Natural killer cell treated with Interleukin-12 subunit alpha and Interleukin-12 subunit beta and Interleukin-15 and Interleukin-18, amount 100 ng/mL, for 72 hours (primary cell): ENCODE measurements around the gene ACP2. TPM values are rescaled to one million over a fixed set of nuclear protein-coding genes. Genes with fewer than 3 reads are reported as not detected.
A peak's percentile ranks its signal among the peaks of the same experiment; 100 is the strongest.

Experiments used
- ATAC-seq, 2 donors: fragments of 150-1000 bp; cut with Tn5 transposase in 1 of 2; sonication (Bioruptor Pico), chemical (Tn5 transposase) in 1 of 2; 2 replicates each; pipeline ENCODE4 v1.10.0; 2021
- DNase-seq: peaks from one replicate; pipeline ENCODE4 v3.0.0; 2022; ENCODE audit warnings: low spot score
- H3K27ac Mint-ChIP-seq, 2 donors: 1 replicate in 1 of 2; 2 replicates in 1 of 2; pipeline ENCODE4 v1.8.0; 2022; ENCODE audit warnings: mixed read lengths in 2 of 2, mild to moderate bottlenecking in 1 of 2, moderate library complexity in 1 of 2
- H3K27me3 Mint-ChIP-seq, 2 donors: 1 replicate in 1 of 2; 2 replicates in 1 of 2; pipeline ENCODE4 v1.8.0; 2022; ENCODE audit warnings: mixed read lengths in 2 of 2
- H3K36me3 Mint-ChIP-seq: one replicate; pipeline ENCODE4 v1.8.0; 2022; ENCODE audit warnings: mixed read lengths
- H3K4me1 Mint-ChIP-seq, 2 donors: 1 replicate in 1 of 2; 2 replicates in 1 of 2; pipeline ENCODE4 v1.8.0; 2022; ENCODE audit warnings: low read depth in 2 of 2, mixed read lengths in 2 of 2, mild to moderate bottlenecking in 1 of 2
- H3K4me3 Mint-ChIP-seq: one replicate; pipeline ENCODE4 v1.8.0; 2022; ENCODE audit warnings: mixed read lengths
- H3K9me3 Mint-ChIP-seq: 2 replicates; pipeline ENCODE4 v1.8.0; 2022; ENCODE audit warnings: mixed read lengths
- total RNA-seq, 2 donors: library from RNA; stranded (reverse); gene quantifications; one replicate each; pipeline ENCODE4 v1.2.3, GENCODE V29; 2022

ACP2 gene
- total RNA-seq, 2 donors from 2014 or later, result 27.3 to 33.3 TPM

DNA sequence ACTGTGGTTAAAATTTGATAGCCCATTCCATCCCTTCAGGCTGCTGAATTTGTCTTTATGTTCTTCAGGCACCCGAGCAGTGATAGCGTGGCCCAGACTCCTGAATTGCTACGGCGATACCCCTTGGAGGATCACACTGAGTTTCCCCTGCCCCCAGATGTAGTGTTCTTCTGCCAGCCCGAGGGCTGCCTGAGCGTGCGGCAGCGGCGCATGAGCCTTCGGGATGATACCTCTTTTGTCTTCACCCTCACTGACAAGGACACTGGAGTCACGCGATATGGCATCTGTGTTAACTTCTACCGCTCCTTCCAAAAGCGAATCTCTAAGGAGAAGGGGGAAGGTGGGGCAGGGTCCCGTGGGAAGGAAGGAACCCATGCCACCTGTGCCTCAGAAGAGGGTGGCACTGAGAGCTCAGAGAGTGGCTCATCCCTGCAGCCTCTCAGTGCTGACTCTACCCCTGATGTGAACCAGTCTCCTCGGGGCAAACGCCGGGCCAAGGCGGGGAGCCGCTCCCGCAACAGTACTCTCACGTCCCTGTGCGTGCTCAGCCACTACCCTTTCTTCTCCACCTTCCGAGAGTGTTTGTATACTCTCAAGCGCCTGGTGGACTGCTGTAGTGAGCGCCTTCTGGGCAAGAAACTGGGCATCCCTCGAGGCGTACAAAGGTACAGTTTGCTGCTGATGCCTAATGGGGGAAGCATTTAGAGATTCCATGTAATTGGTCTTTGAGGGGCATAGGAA lies 26.1 kb upstream of the ACP2 start:
- peaks cover 14% of the 10 kb centered on the region for H3K36me3 Mint-ChIP-seq
- peaks cover 35 to 44% of the 10 kb centered on the region in 2 donors for H3K4me1 Mint-ChIP-seq
- peak overlapping the region in 1 of 2 donors; percentile 39 for H3K27ac Mint-ChIP-seq
- H3K27me3 Mint-ChIP-seq, result no peaks in the 10 kb centered on the region
- DNase-seq (no peak), ATAC-seq (no peak)
- no peak overlapping the region for H3K4me3 Mint-ChIP-seq
- no peaks in the 10 kb centered on the region for H3K9me3 Mint-ChIP-seq

DNA sequence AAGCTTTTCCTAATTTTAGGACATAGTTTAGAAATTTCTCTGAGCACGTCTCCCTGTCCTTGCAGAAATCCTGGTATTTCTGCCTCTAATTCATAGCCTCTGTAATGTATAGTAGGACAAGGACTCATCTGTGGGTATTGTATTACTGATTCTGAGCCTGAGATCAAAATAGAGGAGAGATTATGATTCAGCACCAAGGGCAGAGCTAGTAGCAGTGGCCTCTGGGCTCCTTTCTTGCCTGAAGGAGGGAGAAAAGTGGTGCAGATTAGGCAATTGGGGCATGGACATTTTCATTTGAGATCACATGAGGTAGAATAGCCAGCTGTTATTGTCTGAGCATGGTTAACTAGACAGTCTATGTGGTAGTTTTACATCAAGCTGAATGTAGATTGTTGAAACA lies 24.1 kb upstream of the ACP2 start:
- no peaks in the 10 kb centered on the region for H3K27me3 Mint-ChIP-seq
- peaks cover 9% of the 10 kb centered on the region for H3K36me3 Mint-ChIP-seq
- ATAC-seq (no peak), DNase-seq (no peak)
- H3K9me3 Mint-ChIP-seq, result no peaks in the 10 kb centered on the region
- H3K4me1 Mint-ChIP-seq, result peaks cover 48 to 57% of the 10 kb centered on the region in 2 donors
- peak overlapping the region; percentile 45 to 79 for H3K27ac Mint-ChIP-seq
- H3K4me3 Mint-ChIP-seq, result no peak overlapping the region

DNA sequence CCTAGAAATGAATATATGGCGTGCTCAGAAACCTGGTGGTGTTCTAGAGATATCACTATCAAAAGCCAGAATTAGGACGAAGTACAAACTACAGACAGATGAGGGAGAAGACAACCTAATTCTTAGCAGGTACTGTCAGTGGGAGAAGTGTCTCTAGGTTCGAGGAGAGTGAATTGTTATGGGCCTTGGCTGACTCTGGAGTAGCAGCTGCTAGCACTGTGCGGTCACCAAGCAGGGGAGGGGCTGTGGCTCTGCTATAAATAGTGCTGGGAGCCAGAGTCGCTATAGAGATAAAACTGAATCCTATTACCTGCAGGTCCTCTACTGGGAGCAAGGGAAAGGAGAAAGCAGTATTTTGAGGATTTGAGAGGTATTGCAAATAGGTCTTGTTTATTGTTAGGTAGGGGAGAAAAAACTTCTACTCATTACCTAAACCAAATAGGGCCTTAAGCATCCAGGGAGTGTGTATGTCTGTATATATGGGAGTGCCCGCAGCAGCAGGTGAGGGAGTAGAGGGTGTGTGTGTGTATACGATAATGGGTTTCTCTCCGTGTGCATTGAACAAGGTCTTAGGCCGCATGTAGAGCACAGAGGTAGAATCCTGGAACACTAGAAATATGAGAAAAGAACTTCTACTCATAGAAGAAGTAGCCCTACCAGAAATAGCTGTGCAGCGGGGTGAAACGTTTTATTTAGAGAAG lies 23.5 kb upstream of the ACP2 start:
- no peaks in the 10 kb centered on the region for H3K27me3 Mint-ChIP-seq
- no peaks in the 10 kb centered on the region for H3K9me3 Mint-ChIP-seq
- peak overlapping the region; percentile 93 for H3K4me3 Mint-ChIP-seq
- no peak for DNase-seq
- no peak for ATAC-seq
- peak overlapping the region; percentile 74 to 79 for H3K27ac Mint-ChIP-seq
- peaks cover 48 to 57% of the 10 kb centered on the region in 2 donors for H3K4me1 Mint-ChIP-seq
- peaks cover 9% of the 10 kb centered on the region for H3K36me3 Mint-ChIP-seq

DNA sequence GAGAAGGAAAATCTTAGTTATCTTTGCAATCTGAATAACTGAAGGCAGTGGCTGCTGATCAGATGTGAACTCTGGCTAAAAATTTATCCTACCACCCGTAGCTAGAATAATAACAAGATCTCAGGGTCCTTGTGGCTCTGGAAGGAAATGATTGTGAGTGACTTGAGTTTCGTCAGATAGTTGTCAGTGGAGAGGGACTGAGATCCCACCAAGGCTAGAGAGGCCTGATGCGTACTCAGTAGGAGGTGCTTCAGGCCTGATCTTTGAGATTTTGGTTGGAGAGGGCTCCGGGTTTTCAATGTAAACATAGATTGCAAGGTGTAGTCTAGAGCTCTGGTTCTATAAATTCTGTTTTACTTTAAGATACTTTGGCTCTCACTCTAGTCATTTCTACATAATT lies 22.7 kb upstream of the ACP2 start:
- DNase-seq (no peak), ATAC-seq (no peak)
- H3K4me3 Mint-ChIP-seq, result peak overlapping the region; percentile 93
- H3K27ac Mint-ChIP-seq, result peak overlapping the region; percentile 74 to 79
- H3K27me3 Mint-ChIP-seq, result no peaks in the 10 kb centered on the region
- no peaks in the 10 kb centered on the region for H3K9me3 Mint-ChIP-seq
- peaks cover 43 to 56% of the 10 kb centered on the region in 2 donors for H3K4me1 Mint-ChIP-seq
- H3K36me3 Mint-ChIP-seq, result peaks cover 9% of the 10 kb centered on the region

DNA sequence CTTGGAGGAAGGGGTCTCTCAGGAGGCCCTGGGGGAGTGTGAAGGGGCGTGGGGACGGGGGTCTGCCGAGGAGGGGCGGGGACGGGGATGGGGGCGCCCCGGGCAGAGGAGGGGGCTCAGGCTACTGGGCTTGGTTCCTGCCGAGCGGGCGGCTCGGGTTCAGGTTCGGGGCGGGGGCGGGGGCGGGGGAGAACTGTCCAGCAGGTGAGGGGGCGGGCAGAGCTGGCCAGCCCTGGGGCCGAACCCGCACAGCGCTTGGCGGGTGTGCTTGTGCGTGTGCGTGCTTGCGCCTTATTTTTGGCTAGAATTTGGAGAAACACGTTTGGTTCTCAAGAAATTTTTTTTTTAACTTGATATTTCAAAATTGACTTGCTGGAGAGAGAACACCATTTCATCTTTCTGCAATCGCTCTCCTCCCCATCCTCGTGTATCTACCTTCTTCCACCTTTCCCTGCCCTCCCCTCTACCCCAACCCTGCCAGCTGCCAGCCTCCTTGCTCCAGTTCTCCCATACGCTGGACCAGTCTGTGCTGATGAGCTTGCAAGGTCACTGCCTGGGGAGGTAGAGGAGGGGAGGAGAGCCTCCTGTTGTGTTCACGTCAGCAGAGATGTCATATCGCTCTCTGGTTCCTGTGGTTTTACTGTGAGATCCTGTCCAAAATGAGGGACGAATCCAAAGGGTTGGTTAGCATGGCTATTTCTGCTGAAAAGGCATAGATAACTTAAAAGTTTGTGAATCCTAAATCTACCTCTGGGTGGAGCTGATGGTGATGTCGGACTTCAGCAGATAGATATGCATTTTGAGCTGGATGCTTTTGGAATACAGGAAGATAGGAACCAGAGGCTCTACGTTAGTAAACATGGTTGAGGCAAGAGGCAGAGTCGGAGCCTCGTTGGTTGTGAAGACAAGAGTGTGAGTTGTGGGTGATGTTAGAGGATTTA lies 22.0 kb upstream of the ACP2 start:
- Mint-ChIP-seq H3K36me3 (peaks cover 4% of the 10 kb centered on the region), H3K4me3 (peak overlapping the region; percentile 93), H3K27ac (peak overlapping the region; percentile 74 to 79), H3K9me3 (no peaks in the 10 kb centered on the region), H3K4me1 (peaks cover 41 to 53% of the 10 kb centered on the region in 2 donors), H3K27me3 (no peaks in the 10 kb centered on the region)
- ATAC-seq, result peak in 1 of 2 donors; percentile 31
- peak; percentile 73 for DNase-seq

DNA sequence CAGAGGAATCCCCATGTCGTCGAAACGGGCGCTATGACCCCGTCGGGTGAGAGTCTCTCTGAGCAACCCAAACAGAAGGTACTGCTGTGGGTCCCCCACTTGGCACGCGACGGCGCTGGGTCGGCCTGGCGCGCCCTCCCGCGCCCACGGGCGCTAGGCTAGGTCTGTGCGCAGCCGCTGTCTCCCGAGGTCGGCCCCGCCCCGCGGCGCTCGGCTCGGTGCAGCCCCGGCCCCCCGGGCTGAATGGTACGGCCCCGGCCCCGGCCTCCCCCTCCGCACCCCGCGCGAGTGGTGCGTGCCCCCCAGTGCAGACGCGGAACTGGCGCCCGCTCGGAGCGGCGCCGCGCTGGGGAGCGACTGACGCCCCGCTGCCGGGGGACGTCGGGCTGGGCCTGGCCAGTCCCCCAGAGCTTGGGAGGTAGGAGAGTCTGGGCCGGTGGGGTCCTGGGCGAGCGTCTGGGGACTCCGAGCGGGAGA lies 21.3 kb upstream of the ACP2 start, which contains the start of gene MADD:
TSS of gene MADD (plus strand) at position 305 of the 477 bp plus-strand sequence.
- Mint-ChIP-seq H3K9me3 (no peaks in the 10 kb centered on the region), H3K27me3 (no peaks in the 10 kb centered on the region), H3K27ac (peak within 1 kb of the TSS; percentile 88 to 97), H3K36me3 (peaks cover 4% of the 10 kb centered on the region), H3K4me3 (peak within 1 kb of the TSS; percentile 93), H3K4me1 (peaks cover 45 to 58% of the 10 kb centered on the region in 2 donors)
- DNase-seq, result peak; percentile 94
- ATAC-seq, result peak; percentile 93 to 94

DNA sequence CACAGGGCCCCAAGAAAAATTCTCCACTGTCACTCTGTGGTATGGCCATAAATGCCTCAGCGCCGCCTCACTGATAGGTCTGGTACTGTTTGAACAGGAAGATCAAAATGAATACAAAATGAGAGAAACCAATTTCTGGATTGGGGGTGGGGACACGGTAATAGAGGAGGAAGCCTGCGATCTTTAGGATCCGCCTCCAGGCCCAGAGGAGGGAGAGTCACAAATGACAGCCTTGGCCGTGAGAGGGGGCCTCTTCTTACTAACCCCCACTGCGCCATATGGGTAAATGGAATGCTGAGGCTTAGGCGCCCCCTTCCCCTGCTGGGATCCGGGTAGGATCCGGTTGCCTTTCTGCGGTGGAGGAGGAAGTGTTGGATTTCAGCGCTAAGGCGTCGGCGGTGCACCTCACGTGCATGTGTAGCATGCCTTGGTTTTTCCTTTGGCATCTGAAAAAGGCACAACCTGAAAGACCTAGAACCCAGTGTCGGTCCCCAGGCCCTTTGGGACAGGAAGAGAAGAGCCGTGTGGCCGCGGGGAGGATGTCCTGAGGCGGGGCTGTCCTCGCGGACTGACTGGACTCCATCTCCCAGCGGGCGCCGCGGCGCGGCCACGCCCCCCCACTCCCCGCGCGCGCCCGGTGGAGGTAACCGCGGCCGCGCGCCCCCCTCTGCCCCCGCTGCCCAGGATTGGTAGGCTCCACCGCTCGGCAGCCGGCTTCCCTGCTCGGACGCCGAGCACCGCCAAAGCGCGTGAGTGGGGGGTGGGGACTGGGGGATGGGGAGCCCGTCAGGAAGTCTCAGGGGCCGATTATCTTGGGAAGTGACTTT lies 20.6 kb upstream of the ACP2 start:
- DNase-seq (peak; percentile 91), ATAC-seq (peak; percentile 83 to 87)
- H3K9me3 Mint-ChIP-seq, result no peaks in the 10 kb centered on the region
- H3K36me3 Mint-ChIP-seq, result peaks cover under 1% of the 10 kb centered on the region
- H3K27ac Mint-ChIP-seq, result peak overlapping the region; percentile 88 to 97
- peak overlapping the region; percentile 93 for H3K4me3 Mint-ChIP-seq
- H3K27me3 Mint-ChIP-seq, result no peaks in the 10 kb centered on the region
- H3K4me1 Mint-ChIP-seq, result peaks cover 39 to 53% of the 10 kb centered on the region in 2 donors

DNA sequence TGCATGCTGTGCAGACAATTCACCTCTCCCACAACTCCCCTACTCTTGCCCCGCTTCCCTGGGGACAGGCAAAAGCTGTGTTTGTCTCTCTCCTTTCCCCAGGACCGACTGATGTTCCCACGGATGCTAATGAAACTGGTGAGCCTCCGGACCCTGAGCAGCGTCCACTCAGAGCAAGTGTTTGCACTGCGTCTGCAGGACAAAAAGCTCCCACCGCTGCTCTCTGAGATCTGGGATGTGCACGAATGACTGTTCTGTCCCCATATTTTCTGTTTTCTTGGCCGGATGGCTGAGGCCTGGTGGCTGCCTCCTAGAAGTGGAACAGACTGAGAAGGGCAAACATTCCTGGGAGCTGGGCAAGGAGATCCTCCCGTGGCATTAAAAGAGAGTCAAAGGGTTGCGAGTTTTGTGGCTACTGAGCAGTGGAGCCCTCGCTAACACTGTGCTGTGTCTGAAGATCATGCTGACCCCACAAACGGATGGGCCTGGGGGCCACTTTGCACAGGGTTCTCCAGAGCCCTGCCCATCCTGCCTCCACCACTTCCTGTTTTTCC lies 19.9 kb upstream of the ACP2 start:
- H3K4me3 Mint-ChIP-seq, result peak overlapping the region; percentile 93
- H3K27ac Mint-ChIP-seq, result peak overlapping the region; percentile 88 to 97
- DNase-seq (no peak), ATAC-seq (no peak)
- H3K36me3 Mint-ChIP-seq, result no peaks in the 10 kb centered on the region
- no peaks in the 10 kb centered on the region for H3K27me3 Mint-ChIP-seq
- H3K9me3 Mint-ChIP-seq, result no peaks in the 10 kb centered on the region
- peaks cover 39 to 46% of the 10 kb centered on the region in 2 donors for H3K4me1 Mint-ChIP-seq

DNA sequence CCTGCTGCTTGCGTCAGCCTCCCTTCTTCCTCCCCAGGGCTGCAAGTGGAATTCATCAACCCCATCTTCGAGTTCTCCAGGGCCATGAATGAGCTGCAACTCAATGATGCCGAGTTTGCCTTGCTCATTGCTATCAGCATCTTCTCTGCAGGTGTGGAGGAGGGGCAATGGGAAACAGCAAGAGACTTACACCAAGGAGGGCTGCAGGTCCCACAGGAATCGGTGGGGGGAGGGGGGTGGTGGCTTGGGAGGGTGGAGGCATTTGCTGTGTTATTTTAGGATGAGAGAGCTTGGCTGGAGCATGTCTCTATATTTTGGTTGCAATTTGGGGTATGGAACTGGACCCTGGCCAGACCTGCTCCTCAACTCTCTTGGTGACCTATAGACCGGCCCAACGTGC lies 19.3 kb upstream of the ACP2 start:
- peak overlapping the region; percentile 88 to 97 for H3K27ac Mint-ChIP-seq
- no peak overlapping the region for H3K4me3 Mint-ChIP-seq
- H3K36me3 Mint-ChIP-seq, result no peaks in the 10 kb centered on the region
- peaks cover 36 to 42% of the 10 kb centered on the region in 2 donors for H3K4me1 Mint-ChIP-seq
- DNase-seq (no peak), ATAC-seq (no peak)
- no peaks in the 10 kb centered on the region for H3K9me3 Mint-ChIP-seq
- H3K27me3 Mint-ChIP-seq, result no peaks in the 10 kb centered on the region

DNA sequence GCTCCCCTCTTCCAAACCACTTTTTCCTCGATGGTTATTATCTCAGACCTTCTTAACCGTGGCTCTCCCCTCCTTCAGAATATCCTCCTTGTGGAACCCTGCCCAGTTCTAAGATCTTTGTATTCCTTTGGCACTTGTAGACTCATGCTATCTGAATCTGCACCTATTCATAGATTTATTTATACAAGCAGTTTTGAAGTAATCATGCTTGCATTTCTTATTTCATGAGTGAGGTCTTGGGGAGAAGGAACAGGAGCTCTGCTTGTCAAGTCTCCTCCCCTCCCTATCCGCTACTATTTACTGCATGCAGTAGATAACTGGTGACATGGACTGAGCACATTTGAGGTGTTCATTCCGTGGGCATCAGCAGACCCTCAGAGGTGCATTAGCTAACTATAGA lies 15.9 kb upstream of the ACP2 start:
- no peak for DNase-seq
- H3K27ac Mint-ChIP-seq, result no peak overlapping the region
- H3K4me1 Mint-ChIP-seq, result peaks cover 16 to 19% of the 10 kb centered on the region in 2 donors
- H3K4me3 Mint-ChIP-seq, result no peak overlapping the region
- H3K27me3 Mint-ChIP-seq, result no peaks in the 10 kb centered on the region
- H3K36me3 Mint-ChIP-seq, result no peaks in the 10 kb centered on the region
- ATAC-seq, result no peak
- no peaks in the 10 kb centered on the region for H3K9me3 Mint-ChIP-seq

DNA sequence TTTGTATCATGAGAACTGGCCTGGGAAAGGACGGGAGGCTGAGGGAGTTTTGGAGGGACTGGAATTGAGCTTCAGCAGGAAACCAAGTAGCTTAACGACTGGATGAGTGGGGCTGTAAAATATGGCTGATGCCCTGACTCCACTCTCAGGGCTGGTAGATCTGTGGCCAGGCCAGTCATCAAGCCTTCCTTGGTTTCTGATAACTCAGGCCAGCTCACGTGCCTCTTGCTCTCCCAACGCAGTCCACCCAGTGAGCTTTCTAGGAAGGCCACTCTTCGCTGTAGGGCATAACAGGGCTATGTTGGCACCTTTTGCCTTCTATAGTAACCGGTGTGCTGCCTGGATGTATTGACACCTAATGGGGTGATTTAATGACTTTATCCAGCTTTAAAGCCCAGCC lies 15.5 kb upstream of the ACP2 start:
- H3K36me3 Mint-ChIP-seq, result no peaks in the 10 kb centered on the region
- H3K27ac Mint-ChIP-seq, result no peak overlapping the region
- H3K4me1 Mint-ChIP-seq, result peaks cover 18 to 20% of the 10 kb centered on the region in 2 donors
- no peaks in the 10 kb centered on the region for H3K27me3 Mint-ChIP-seq
- DNase-seq, result no peak
- no peak for ATAC-seq
- no peaks in the 10 kb centered on the region for H3K9me3 Mint-ChIP-seq
- no peak overlapping the region for H3K4me3 Mint-ChIP-seq

DNA sequence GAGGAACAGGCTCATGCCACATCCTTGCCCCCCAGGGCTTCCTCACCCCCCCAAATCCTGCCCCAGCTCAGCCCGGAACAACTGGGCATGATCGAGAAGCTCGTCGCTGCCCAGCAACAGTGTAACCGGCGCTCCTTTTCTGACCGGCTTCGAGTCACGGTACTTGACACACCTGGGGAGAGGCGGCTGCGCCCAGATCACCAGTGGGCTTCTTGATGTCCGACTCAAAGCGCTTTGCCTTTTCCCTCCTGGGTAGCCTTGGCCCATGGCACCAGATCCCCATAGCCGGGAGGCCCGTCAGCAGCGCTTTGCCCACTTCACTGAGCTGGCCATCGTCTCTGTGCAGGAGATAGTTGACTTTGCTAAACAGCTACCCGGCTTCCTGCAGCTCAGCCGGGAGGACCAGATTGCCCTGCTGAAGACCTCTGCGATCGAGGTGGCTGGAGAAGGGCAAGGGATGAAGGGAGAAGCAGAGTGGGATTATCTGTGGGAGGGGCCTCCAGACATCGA lies 12.7 kb upstream of the ACP2 start:
- ATAC-seq (no peak), DNase-seq (no peak)
- Mint-ChIP-seq H3K4me3 (no peak overlapping the region), H3K4me1 (peaks cover 15% of the 10 kb centered on the region in 2 donors), H3K27me3 (no peaks in the 10 kb centered on the region), H3K27ac (no peak overlapping the region), H3K36me3 (no peaks in the 10 kb centered on the region), H3K9me3 (no peaks in the 10 kb centered on the region)
